Suppressor macrophage (primary cell): ENCODE data around the gene VIM.
A peak's percentile ranks its signal among the peaks of the same experiment; 100 is the strongest.
"Not testable (repeated sequence)": the region's sequence is repeated elsewhere in the genome, so short reads cannot be mapped to it uniquely, and the experiment has no call there.

Experiments used
- DNase-seq, 4 experiments: peaks; one replicate each; pipeline ENCODE4 v3.0.0-alpha.2; 2020 to 2022

The VIM gene

DNA sequence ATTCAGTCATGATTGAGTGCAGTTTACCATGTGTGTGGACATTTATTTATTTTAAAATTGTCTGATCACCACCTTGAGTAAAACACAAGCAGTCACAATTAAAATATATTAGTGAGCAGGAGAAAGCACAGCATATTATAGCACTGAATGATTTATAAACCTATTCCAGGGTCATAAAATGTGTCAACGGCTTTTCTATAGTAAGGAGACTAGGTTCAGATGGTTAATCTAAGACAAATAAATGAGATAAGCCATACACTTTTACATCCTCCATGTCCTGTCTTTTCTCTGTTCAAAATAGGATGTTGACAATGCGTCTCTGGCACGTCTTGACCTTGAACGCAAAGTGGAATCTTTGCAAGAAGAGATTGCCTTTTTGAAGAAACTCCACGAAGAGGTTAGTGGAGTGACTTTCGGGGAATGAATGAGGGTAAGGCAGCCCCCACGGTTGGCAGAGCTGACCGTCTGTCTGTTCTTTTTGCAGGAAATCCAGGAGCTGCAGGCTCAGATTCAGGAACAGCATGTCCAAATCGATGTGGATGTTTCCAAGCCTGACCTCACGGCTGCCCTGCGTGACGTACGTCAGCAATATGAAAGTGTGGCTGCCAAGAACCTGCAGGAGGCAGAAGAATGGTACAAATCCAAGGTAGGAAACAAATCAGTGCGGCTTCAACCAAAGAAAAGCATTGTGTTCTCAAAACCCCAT is 5.4 kb downstream of the VIM start:
- no peak for DNase-seq

DNA sequence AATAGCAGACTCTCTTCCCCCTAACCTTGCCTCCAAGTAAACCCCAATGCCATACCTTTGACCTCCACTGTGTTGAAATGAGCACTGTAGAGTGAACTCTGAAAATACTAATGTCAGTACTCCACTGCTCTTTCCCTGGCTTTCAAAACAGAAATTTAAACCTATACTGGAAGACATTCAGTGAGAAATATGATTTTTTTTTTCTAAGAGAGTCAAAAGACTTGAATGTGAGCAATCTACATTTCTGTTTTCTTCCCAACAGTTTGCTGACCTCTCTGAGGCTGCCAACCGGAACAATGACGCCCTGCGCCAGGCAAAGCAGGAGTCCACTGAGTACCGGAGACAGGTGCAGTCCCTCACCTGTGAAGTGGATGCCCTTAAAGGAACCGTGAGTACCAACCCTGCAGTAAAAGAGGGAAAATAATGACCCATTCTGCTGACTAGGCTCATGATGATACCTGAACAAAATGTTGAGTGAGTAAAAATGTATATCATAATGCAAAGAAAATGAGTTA is 6.4 kb downstream of the VIM start:
- no peak for DNase-seq

DNA sequence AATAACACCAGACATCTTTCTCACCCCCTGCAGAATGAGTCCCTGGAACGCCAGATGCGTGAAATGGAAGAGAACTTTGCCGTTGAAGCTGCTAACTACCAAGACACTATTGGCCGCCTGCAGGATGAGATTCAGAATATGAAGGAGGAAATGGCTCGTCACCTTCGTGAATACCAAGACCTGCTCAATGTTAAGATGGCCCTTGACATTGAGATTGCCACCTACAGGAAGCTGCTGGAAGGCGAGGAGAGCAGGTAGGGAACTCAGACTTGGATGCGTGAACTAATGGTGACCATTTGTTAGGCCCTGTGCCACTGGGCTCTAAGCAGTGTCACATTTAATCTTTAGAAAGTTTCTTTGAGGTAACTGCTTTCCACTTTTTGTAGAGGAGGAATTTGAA is 7.1 kb downstream of the VIM start:
- peak in 1 of 4 experiments; percentile 19 for DNase-seq

DNA sequence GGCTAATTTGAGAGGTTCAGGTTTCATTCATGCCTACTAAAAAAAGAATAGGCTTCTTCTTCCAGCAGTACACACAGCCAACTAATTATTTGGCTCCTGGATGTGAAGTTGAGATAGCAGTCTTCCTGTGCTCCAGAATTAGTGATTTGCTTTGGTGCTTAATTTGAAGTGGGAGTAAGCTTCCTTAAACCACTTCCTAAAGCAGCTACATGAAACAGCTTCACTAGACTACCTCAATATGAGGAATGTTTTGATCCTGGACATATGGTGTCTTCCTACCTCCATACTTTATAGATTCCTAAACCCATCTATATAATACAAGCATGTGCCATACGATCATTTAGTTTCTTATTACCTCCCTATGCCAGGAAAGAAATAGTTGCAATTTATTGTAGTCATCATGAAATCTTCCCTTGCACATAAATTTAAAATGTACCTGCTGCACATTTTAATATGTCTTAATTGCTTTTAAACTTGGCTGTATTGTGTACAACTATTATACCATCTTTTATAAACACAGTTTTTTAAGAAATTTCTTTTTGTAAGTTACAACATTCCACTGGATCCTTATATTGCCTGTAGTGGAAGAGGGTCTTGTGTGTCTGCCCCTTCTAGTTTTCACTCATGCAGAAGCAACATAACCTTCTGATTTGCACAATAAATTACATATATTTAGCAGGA is 8.6 kb downstream of the VIM start:
- peak in 1 of 4 experiments; percentile 37 for DNase-seq

DNA sequence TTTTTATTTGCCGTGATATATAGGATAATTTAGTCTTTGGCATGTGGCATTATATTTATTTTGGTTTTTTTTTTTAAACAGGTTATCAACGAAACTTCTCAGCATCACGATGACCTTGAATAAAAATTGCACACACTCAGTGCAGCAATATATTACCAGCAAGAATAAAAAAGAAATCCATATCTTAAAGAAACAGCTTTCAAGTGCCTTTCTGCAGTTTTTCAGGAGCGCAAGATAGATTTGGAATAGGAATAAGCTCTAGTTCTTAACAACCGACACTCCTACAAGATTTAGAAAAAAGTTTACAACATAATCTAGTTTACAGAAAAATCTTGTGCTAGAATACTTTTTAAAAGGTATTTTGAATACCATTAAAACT is 9.1 kb downstream of the VIM start:
- no peak for DNase-seq

- DNase-seq, result peak in 1 of 4 experiments; percentile 33
These were observed 9.9 kb downstream of the VIM start for GRCh38 chr10:17237915-17238444.

GRCh38 chr10:17238445-17239291 is 10.6 kb downstream of the VIM start:
- peak in 3 of 4 experiments; percentile 34 to 60 (median 55) for DNase-seq

- peak in 1 of 4 experiments; percentile 23 for DNase-seq
These were observed 11.5 kb downstream of the VIM start for GRCh38 chr10:17239345-17240085.

GRCh38 chr10:17240096-17240495 is 12.1 kb downstream of the VIM start:
- no peak for DNase-seq

GRCh38 chr10:17240616-17241015 is 12.6 kb downstream of the VIM start:
- DNase-seq, result peak in 1 of 4 experiments; percentile 21

GRCh38 chr10:17241611-17242333 is 13.7 kb downstream of the VIM start:
- no peak for DNase-seq

DNA sequence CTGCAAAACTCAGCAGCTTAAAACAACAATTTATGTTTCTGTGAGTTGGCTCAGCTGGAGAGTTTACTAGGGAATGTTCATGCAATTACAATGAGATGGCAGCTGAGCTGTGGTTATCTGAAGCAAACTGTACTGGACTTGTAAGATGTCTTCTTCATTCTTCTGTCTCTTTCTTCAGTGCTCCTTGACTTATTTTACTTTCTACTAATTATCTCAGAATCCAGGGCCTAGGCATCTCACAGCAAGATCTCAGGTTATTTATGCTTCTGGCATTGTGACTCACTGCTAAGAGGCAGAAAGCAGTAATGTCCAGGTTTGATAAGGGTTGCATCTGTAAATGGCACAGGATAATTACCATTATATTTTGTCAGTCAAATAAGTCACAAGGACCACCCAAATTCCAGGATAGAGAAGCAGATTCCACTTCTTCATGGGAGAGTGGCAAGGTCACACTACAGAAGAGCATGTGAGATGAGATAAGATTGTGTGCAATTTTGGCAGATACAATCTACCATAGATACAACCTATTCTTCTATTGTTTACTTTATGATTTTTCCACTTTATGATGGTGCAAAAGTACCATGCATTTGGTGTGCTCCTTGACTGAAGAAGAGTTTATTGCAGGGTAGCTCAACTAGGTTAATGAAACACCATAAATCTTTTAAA is 16.8 kb downstream of the VIM start:
- DNase-seq, result no peak

- no peak for DNase-seq
These were observed 19.2 kb downstream of the VIM start for GRCh38 chr10:17247210-17247609.

DNA sequence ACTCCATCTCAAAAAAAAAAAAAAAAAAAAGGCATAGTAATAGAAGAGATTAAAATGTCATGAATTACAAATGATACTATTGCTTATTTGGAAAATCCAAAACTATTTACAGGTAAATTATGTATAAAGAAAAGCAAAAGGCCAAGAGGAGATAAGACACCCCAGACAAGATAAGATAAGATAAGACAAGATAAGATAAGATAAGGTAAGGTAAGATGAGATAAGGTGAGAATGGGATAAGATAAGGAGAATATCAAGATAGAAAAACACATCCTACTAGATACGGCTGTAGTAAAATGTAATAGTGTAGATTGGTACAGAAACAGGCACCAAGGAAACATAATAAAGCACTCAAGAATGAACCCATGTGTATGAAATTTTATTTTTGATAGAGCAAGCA is 20.9 kb downstream of the VIM start:
- no peak for DNase-seq

DNA sequence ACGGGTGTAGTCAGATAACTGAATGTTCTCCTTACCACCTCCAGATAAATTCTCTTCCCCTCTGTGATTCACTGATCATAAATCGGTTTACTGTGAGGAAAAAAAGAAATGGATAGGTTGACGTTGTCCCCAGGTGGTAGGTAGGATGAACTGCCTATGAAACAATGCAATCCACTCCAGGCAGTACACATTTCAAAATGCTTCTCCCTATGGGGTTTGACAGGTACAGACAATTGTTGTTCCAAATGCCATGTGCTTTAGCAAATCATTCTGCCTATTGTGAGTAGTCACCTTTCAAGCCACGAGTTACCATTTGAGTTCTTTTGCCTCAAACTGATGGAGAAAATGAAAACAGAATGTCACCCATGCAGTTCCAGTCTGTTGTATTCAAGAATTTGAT is 21.8 kb downstream of the VIM start:
- no peak for DNase-seq

DNA sequence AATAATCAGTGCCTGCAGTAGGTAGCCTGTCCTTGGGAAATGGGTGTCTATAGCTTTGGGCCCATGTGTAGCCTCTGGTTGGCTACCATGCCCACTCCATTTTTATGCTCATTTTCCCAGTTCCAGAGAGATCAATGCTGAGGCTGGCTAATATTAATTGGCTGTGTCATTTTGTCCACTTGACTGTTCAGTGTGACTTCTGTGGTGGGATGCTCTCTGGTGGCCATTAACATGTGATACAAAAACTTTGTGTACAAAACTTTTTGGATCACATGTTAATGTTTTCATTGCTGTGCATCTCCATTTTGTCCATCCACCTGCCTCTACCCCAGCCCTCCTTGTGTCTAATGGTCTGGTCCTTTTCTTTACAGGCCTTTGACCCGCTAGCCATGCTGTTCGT is 22.7 kb downstream of the VIM start:
- DNase-seq, result peak in 2 of 4 experiments; percentile 13 to 29

GRCh38 chr10:17254543-17255050 is 26.6 kb downstream of the VIM start:
- not testable (repeated sequence) for DNase-seq

DNA sequence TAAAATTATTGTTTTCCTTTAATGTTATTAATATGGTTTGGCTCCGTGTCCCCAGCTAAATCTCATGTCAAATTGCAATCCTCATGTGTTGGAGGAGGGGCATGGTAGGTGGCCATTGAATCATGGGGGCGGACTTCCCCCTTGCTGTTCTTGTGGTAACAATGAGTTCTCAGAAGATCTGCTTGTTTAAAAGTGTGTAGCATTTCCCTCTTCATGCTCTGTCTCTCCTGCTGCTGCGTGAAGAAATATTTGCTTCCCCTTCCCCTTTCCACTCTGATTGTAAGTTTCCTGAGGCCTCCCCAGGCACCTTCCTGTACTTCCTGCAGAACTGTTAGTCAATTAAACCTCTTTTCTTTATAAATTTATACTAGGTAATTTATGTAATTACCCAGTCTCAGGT is 27.5 kb downstream of the VIM start:
- peak in 3 of 4 experiments; percentile 14 to 45 (median 39) for DNase-seq

GRCh38 chr10:17256051-17256450 is 28.0 kb downstream of the VIM start:
- DNase-seq, result no peak

DNA sequence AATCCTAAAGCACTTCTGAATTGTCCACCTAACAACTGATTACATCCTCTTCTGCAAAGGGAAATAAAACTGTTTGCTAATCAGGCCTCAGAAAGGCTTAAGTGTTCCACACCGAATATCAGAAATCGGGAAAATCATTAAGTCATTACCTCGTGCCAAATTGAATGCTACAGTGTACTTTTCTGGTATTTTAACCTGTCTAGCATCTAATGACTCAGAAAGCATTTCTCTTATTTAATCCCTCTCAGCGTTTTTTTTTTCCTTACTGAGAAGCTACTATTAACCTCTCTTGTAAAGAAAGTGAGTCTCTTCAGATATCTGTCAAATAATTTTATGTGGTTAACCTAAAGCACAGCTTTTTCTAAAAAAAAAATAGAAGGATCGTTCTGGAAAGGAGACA is 28.6 kb downstream of the VIM start:
- DNase-seq, result no peak
